IMR-90 (cell line): ENCODE measurements around the gene KRT32. TPM values are rescaled to one million over a fixed set of nuclear protein-coding genes. Genes with fewer than 3 reads are reported as not detected.

Experiments
- ATAC-seq: fragments of 200-7000 bp; cut with Tn5 transposase; 2 replicates; pipeline ENCODE4 v1.9.1; 2020; ENCODE audit warnings: low read depth, mild to moderate bottlenecking, moderate library complexity
- BruUV-seq: library from RNA; stranded (reverse); fragments of 400-500 nt; replicated peaks from 2 replicates; lab custom pipeline; 2021; lab: Mats Ljungman, UMichigan
- CTCF ChIA-PET: fragments of 300-600 bp; formaldehyde crosslinking; extraction: SDS; loops from one replicate; lab custom pipeline; 2021; ENCODE audit warnings: antibody characterized with exemption; lab: Yijun Ruan, JAX
- POLR2A ChIA-PET: fragments of 300-600 bp; sonication (Branson Sonifier 250); formaldehyde crosslinking; loops from one replicate; lab custom pipeline; 2022; ENCODE audit warnings: antibody characterized with exemption; ENCODE audit not compliant: unreplicated experiment; lab: Charles Lee
- DNase-seq: peaks from one replicate; pipeline ENCODE4 v3.0.0; 2013
- H2AFZ ChIP-seq: replicated peaks from 2 replicates; pipeline ENCODE3; 2013; ENCODE audit warnings: low read length, mild to moderate bottlenecking; ENCODE audit not compliant: poor library complexity
- H2AK5ac ChIP-seq: 2 replicates; pipeline ENCODE4 v1.6.1; 2013; ENCODE audit warnings: low read depth, low read length, inconsistent platforms
- H2AK9ac ChIP-seq: replicated peaks from 2 replicates; pipeline ENCODE3; 2013; ENCODE audit warnings: mild to moderate bottlenecking, low read depth, low read length, moderate library complexity; ENCODE audit not compliant: poor library complexity
- H2BK120ac ChIP-seq: 2 replicates; pipeline ENCODE4 v1.6.1; 2013; ENCODE audit warnings: low read depth, low read length, inconsistent platforms
- H2BK15ac ChIP-seq: 3 replicates; pipeline ENCODE4 v1.6.1; 2013; ENCODE audit warnings: low read depth, low read length, inconsistent platforms
- H2BK20ac ChIP-seq: 2 replicates; pipeline ENCODE4 v1.6.1; 2013; ENCODE audit warnings: low read depth, mild to moderate bottlenecking, inconsistent platforms, low read length, moderate library complexity
- H2BK5ac ChIP-seq: 2 replicates; pipeline ENCODE4 v1.6.1; 2013; ENCODE audit warnings: mild to moderate bottlenecking, low read depth, low read length, inconsistent platforms; ENCODE audit not compliant: poor library complexity, severe bottlenecking
- H3K14ac ChIP-seq: replicated peaks from 2 replicates; pipeline ENCODE4 v1.6.1; 2013; ENCODE audit warnings: low read depth, low read length, inconsistent platforms
- H3K18ac ChIP-seq: 2 replicates; pipeline ENCODE4 v1.6.1; 2013; ENCODE audit warnings: low read depth, low read length, control low read depth
- H3K23ac ChIP-seq: 2 replicates; pipeline ENCODE4 v1.6.1; 2013; ENCODE audit warnings: low read depth, low read length, inconsistent platforms
- H3K27ac ChIP-seq: 2 replicates; pipeline ENCODE4 v1.5.1; 2013; ENCODE audit warnings: mild to moderate bottlenecking, control low read depth, low read length; ENCODE audit not compliant: insufficient read depth
- H3K27me3 ChIP-seq: 2 replicates; pipeline ENCODE4 v1.6.1; 2013; ENCODE audit warnings: low read length; ENCODE audit not compliant: control insufficient read depth, insufficient read depth
- H3K36me3 ChIP-seq: 2 replicates; pipeline ENCODE4 v1.6.1; 2013; ENCODE audit warnings: low read length, mixed read lengths; ENCODE audit not compliant: control insufficient read depth, insufficient read depth
- H3K4ac ChIP-seq: 2 replicates; pipeline ENCODE4 v1.6.1; 2013; ENCODE audit warnings: low read depth, low read length, inconsistent platforms
- H3K4me1 ChIP-seq: 2 replicates; pipeline ENCODE4 v1.6.1; 2013; ENCODE audit warnings: low read length, mixed read lengths; ENCODE audit not compliant: control insufficient read depth, insufficient read depth
- H3K4me2 ChIP-seq: 2 replicates; pipeline ENCODE4 v1.6.1; 2013; ENCODE audit warnings: low read depth, mild to moderate bottlenecking, control low read depth, low read length, moderate library complexity
- H3K4me3 ChIP-seq: 2 replicates; pipeline ENCODE4 v1.5.1; 2013; ENCODE audit warnings: low read depth, mild to moderate bottlenecking, control low read depth, low read length, moderate library complexity; ENCODE audit not compliant: insufficient read depth
- H3K56ac ChIP-seq: 2 replicates; pipeline ENCODE4 v1.6.1; 2013; ENCODE audit warnings: low read length, inconsistent platforms; ENCODE audit not compliant: insufficient read depth; ENCODE audit errors: extremely low read depth
- H3K79me1 ChIP-seq, 2 experiments: 2 replicates each; pipeline ENCODE4 v1.6.1; 2013; ENCODE audit warnings: low read length in 2 of 2, inconsistent platforms in 1 of 2, low read depth in 1 of 2
- H3K9ac ChIP-seq: 2 replicates; pipeline ENCODE4 v1.6.1; 2013; ENCODE audit warnings: low read depth, low read length, control low read depth
- H3K9me1 ChIP-seq: 2 replicates; pipeline ENCODE4 v1.6.1; 2013; ENCODE audit warnings: low read length, inconsistent platforms; ENCODE audit not compliant: insufficient read depth
- H3K9me3 ChIP-seq: 2 replicates; pipeline ENCODE4 v1.6.1; 2013; ENCODE audit warnings: low read length; ENCODE audit not compliant: control insufficient read depth, insufficient read depth
- H4K20me1 ChIP-seq: 2 replicates; pipeline ENCODE4 v1.6.1; 2013; ENCODE audit warnings: low read length, inconsistent platforms; ENCODE audit not compliant: insufficient read depth
- H4K5ac ChIP-seq: 2 replicates; pipeline ENCODE4 v1.6.1; 2013; ENCODE audit warnings: mild to moderate bottlenecking, low read depth, low read length, control low read depth
- H4K8ac ChIP-seq, 2 experiments: 2 replicates each; pipeline ENCODE4 v1.6.1; 2013; ENCODE audit warnings: low read depth in 2 of 2, low read length in 2 of 2, control low read depth in 1 of 2, inconsistent platforms in 1 of 2
- H4K91ac ChIP-seq: 2 replicates; pipeline ENCODE4 v1.6.1; 2013; ENCODE audit warnings: low read depth, low read length, inconsistent platforms; ENCODE audit not compliant: insufficient read depth
- BHLHE40 ChIP-seq: fragments of 150-350 bp; IDR thresholded peaks from 2 replicates; pipeline ENCODE4 v1.6.1; 2016; ENCODE audit warnings: mild to moderate bottlenecking, low read depth, low read length
- CEBPB ChIP-seq: IDR thresholded peaks from 2 replicates; pipeline ENCODE4 v1.6.1; 2012; ENCODE audit warnings: low read depth, low read length, improper control_type of control experiment
- CHD1 ChIP-seq: IDR thresholded peaks from 2 replicates; pipeline ENCODE4 v1.6.1; 2012; ENCODE audit warnings: low read depth, low read length, improper control_type of control experiment
- FOS ChIP-seq: fragments of 150-350 bp; IDR thresholded peaks from 2 replicates; pipeline ENCODE4 v1.6.1; 2016; ENCODE audit warnings: low read depth, low read length
- MAFK ChIP-seq: IDR thresholded peaks from 2 replicates; pipeline ENCODE4 v1.6.1; 2012; ENCODE audit warnings: low read depth, low read length, improper control_type of control experiment
- MXI1 ChIP-seq: IDR thresholded peaks from 2 replicates; pipeline ENCODE4 v1.6.1; 2012; ENCODE audit warnings: low read depth, mild to moderate bottlenecking, low read length, moderate library complexity, borderline replicate concordance
- NFE2L2 ChIP-seq: fragments of 150-350 bp; IDR thresholded peaks from 2 replicates; pipeline ENCODE4 v1.6.1; 2016; ENCODE audit warnings: low read depth, mild to moderate bottlenecking, low read length
- POLR2A ChIP-seq: IDR thresholded peaks from 2 replicates; pipeline ENCODE4 v1.6.1; 2012; ENCODE audit warnings: mild to moderate bottlenecking, low read depth, low read length
- RAD21 ChIP-seq: IDR thresholded peaks from 2 replicates; pipeline ENCODE4 v1.6.1; 2012; ENCODE audit warnings: low read length, improper control_type of control experiment
- RCOR1 ChIP-seq: IDR thresholded peaks from 2 replicates; pipeline ENCODE4 v1.6.1; 2012; ENCODE audit warnings: mild to moderate bottlenecking, low read length, improper control_type of control experiment; ENCODE audit not compliant: insufficient replicate concordance
- RFX5 ChIP-seq: IDR thresholded peaks from 2 replicates; pipeline ENCODE4 v1.8.0; 2012; ENCODE audit warnings: low read depth, mild to moderate bottlenecking, low read length, moderate library complexity
- SMC3 ChIP-seq: fragments of 150-350 bp; IDR thresholded peaks from 2 replicates; pipeline ENCODE4 v1.6.1; 2016; ENCODE audit warnings: low read depth, mild to moderate bottlenecking, antibody characterized with exemption, low read length, moderate library complexity
- USF2 ChIP-seq: fragments of 150-350 bp; IDR thresholded peaks from 2 replicates; pipeline ENCODE4 v1.6.1; 2017; ENCODE audit warnings: mild to moderate bottlenecking, antibody characterized with exemption, low read length, low read depth
- WGBS, 2 experiments: methylation state at CpG; one replicate each; pipeline versions ENCODE4 v1.1.5 to v1.1.7; 2013; ENCODE audit warnings: missing lambda C conversion rate in 2 of 2; ENCODE audit not compliant: insufficient read length in 1 of 2; ENCODE audit errors: extremely low coverage in 2 of 2; 5-methylcytosine and 5-hydroxymethylcytosine counted together
- dilution Hi-C: fragments of 300-500 bp; cut with HindIII; formaldehyde crosslinking; loops from one replicate; pipeline ENCODE4 v1.14.3; 2018; ENCODE audit warnings: low sequenced_read_pairs; ENCODE audit not compliant: unreplicated experiment
- in situ Hi-C: fragments of 300-500 bp; cut with MboI; formaldehyde crosslinking; loops from 3 replicates; pipeline ENCODE4 v1.14.3; 2019; ENCODE audit warnings: low sequenced_read_pairs, inconsistent platforms, mixed read lengths
- intact Hi-C: fragments of 100-400 bp; cut with micrococcal nuclease; formaldehyde crosslinking; loops from 2 replicates; pipeline ENCODE4 v1.10.0; 2022
- polyA plus RNA-seq, 3 experiments: library from polyadenylated mRNA; depleted of rRNA; stranded (reverse); fragments of >200 nt; gene quantifications; 2 replicates each; pipeline ENCODE4 v1.2.3, GENCODE V29; 2012; ENCODE audit warnings: low replicate concordance in 1 of 3
- total RNA-seq: library from RNA; depleted of rRNA; stranded (reverse); fragments of >200 nt; gene quantifications from 2 replicates; pipeline ENCODE4 v1.2.3, GENCODE V29; 2012
- TF ChIP-seq, protein P1 (sequence below): conservative IDR thresholded peaks from 2 replicates; pipeline ENCODE4 v1.5.1; 2012; ENCODE audit warnings: mild to moderate bottlenecking, low read depth, low read length, improper control_type of control experiment

KRT32 gene
- total and polyA plus RNA-seq, 2 of the 4 experiments (the other 2 are of a cell fraction), result 0.09 TPM; not detected in 1

GRCh38 chr17:41492771-41493170 is 25.6 kb upstream of the KRT32 start:
- H3K9ac ChIP-seq, result no peak overlapping the region
- H4K8ac ChIP-seq, result peak overlapping the region; percentile 23 to 40; a peak in 1 of 4 replicates
- DNase-seq (peak; percentile 27), ATAC-seq (no peak)
- H2AK5ac ChIP-seq, result peak overlapping the region; percentile 65; the same call in 1 of the 2 replicates
- TF ChIP-seq BHLHE40, result no peak
- no peak for TF ChIP-seq RFX5
- no peak for TF ChIP-seq MXI1
- no peak for TF ChIP-seq POLR2A
- no peak for TF ChIP-seq CEBPB
- no peak for TF ChIP-seq USF2
- TF ChIP-seq, protein P1, sequence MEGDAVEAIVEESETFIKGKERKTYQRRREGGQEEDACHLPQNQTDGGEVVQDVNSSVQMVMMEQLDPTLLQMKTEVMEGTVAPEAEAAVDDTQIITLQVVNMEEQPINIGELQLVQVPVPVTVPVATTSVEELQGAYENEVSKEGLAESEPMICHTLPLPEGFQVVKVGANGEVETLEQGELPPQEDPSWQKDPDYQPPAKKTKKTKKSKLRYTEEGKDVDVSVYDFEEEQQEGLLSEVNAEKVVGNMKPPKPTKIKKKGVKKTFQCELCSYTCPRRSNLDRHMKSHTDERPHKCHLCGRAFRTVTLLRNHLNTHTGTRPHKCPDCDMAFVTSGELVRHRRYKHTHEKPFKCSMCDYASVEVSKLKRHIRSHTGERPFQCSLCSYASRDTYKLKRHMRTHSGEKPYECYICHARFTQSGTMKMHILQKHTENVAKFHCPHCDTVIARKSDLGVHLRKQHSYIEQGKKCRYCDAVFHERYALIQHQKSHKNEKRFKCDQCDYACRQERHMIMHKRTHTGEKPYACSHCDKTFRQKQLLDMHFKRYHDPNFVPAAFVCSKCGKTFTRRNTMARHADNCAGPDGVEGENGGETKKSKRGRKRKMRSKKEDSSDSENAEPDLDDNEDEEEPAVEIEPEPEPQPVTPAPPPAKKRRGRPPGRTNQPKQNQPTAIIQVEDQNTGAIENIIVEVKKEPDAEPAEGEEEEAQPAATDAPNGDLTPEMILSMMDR, result no peak
- TF ChIP-seq MAFK, result no peak
- no peak for TF ChIP-seq RAD21
- TF ChIP-seq CHD1, result no peak
- TF ChIP-seq FOS, result no peak
- no peak for TF ChIP-seq NFE2L2
- TF ChIP-seq RCOR1, result no peak
- no peak for TF ChIP-seq SMC3
- H3K27ac ChIP-seq, result no peak overlapping the region
- H4K20me1 ChIP-seq, result no peaks in the 10 kb centered on the region
- H3K14ac ChIP-seq, result peak overlapping the region; percentile 63; the same call in 1 of the 2 replicates
- H2BK5ac ChIP-seq, result no peak overlapping the region
- peak overlapping the region; percentile 55 for H3K18ac ChIP-seq
- H2AK9ac ChIP-seq, result no peak overlapping the region
- peak overlapping the region; percentile 21; the same call in 1 of the 2 replicates for H4K5ac ChIP-seq
- no peaks in the 10 kb centered on the region for H3K27me3 ChIP-seq
- no peak overlapping the region for H3K56ac ChIP-seq
- peak overlapping the region; percentile 39; the same call in 1 of the 2 replicates for H4K91ac ChIP-seq
- peak overlapping the region; percentile 95; the same call in 2 of the 3 replicates for H2BK15ac ChIP-seq
- H3K23ac ChIP-seq, result peak overlapping the region; percentile 29; the same call in 1 of the 2 replicates
- no peak overlapping the region for H3K4me2 ChIP-seq
- no peaks in the 10 kb centered on the region for H3K36me3 ChIP-seq
- in situ Hi-C loops (no loop called here), dilution Hi-C loops (no loop called here), intact Hi-C loops (no loop called here)
- ChIA-PET CTCF (interaction anchor here (1.1 kb wide), 1 partner anchor 636 kb away, joined by 4 read pairs; no protein-coding TSS in a partner anchor), POLR2A (no interaction called here)
- H2AFZ ChIP-seq, result peak overlapping the region; percentile 1
- peak overlapping the region; percentile 53 for H2BK120ac ChIP-seq
- H2BK20ac ChIP-seq, result peak overlapping the region; percentile 50; the same call in 1 of the 2 replicates
- BruUV-seq, result no TSS peak
- H3K4ac ChIP-seq, result peak overlapping the region; percentile 71
- peaks cover 19% of the 10 kb centered on the region for H3K9me1 ChIP-seq
- no peak overlapping the region for H3K4me3 ChIP-seq
- no CpG with 5 or more reads among the region's 4 CpGs for WGBS, 2 experiments
- peaks cover 17% of the 10 kb centered on the region for H3K4me1 ChIP-seq
- H3K9me3 ChIP-seq, result no peaks in the 10 kb centered on the region
- no peaks in the 10 kb centered on the region for H3K79me1 ChIP-seq
